HepG2 (cell line): ENCODE data around the gene OPRD1. TPM values are rescaled to one million over a fixed set of nuclear protein-coding genes. Genes with fewer than 3 reads are reported as not detected.

Source experiments
- ATAC-seq: fragments of 200-7000 bp; cut with Tn5 transposase; 3 replicates; pipeline ENCODE4 v1.9.1; 2020; ENCODE audit warnings: mild to moderate bottlenecking, moderate library complexity
- BruUV-seq: library from RNA; stranded (reverse); fragments of 400-500 nt; replicated peaks from 2 replicates; lab custom pipeline; 2021; lab: Mats Ljungman, UMichigan
- CTCF ChIA-PET: fragments of 300-600 bp; formaldehyde crosslinking; extraction: SDS; loops from one replicate; lab custom pipeline; 2021; ENCODE audit warnings: low total read pairs, inconsistent platforms, low intra/inter-chr PET ratio; lab: Yijun Ruan, JAX
- POLR2A ChIA-PET: fragments of 350-600 bp; sonication (Branson Sonifier 250); formaldehyde crosslinking; loops from one replicate; lab custom pipeline; 2020; ENCODE audit warnings: antibody characterized with exemption, inconsistent platforms; lab: Yijun Ruan, JAX
- DNase-seq: peaks from one replicate; pipeline ENCODE4 v3.0.0-alpha.2; 2015; ENCODE audit warnings: low spot score
- FAIRE-seq: peaks from 3 replicates; lab custom pipeline; 2011; peaks lifted over from hg19 to GRCh38; lab: Jason Lieb, UNC
- H2AFZ ChIP-seq: one replicate; pipeline ENCODE4 v1.6.1; 2011; ENCODE audit warnings: low read length, inconsistent platforms
- H3K27ac ChIP-seq: fragments of 300-600 bp; 3 replicates; pipeline ENCODE4 v1.8.0; 2011; ENCODE audit warnings: mixed run types, mild to moderate bottlenecking, mixed read lengths, low read length, inconsistent platforms; ENCODE audit not compliant: insufficient read depth; ENCODE audit errors: extremely low read length
- H3K27me3 ChIP-seq, 2 experiments: fragments of 200-600 bp in 1 of 2; 2 replicates in 1 of 2; 3 replicates in 1 of 2; pipeline versions ENCODE4 v1.6.0 to v1.8.0; 2011; ENCODE audit warnings: low read length in 2 of 2, mild to moderate bottlenecking in 2 of 2, moderate library complexity in 2 of 2, inconsistent platforms in 1 of 2; ENCODE audit not compliant: insufficient read depth in 2 of 2, control insufficient read depth in 1 of 2
- H3K36me3 ChIP-seq, 2 experiments: fragments of 200-600 bp in 1 of 2; replicated peaks in 1 of 2; 2 replicates in 1 of 2; 3 replicates in 1 of 2; pipeline versions ENCODE4 v1.5.1 to v1.8.0; 2011; ENCODE audit warnings: low read length in 2 of 2, inconsistent platforms in 1 of 2; ENCODE audit not compliant: insufficient read depth in 2 of 2, control insufficient read depth in 1 of 2
- H3K4me1 ChIP-seq: 2 replicates; pipeline ENCODE4 v1.5.1; 2012; ENCODE audit warnings: low read length, inconsistent platforms; ENCODE audit not compliant: insufficient read depth
- H3K4me2 ChIP-seq: 2 replicates; pipeline ENCODE4 v1.6.0; 2011; ENCODE audit warnings: low read depth, low read length, inconsistent platforms
- H3K4me3 ChIP-seq, 3 experiments: fragments of 200-600 bp in 1 of 3; sonication (generic), shearing (Covaris generic) in 1 of 3; replicated peaks in 1 of 3; 2 replicates each; pipeline ENCODE4 v1.5.1; 2011 to 2016; ENCODE audit warnings: low read length in 3 of 3, inconsistent platforms in 2 of 3, low read depth in 2 of 3, mild to moderate bottlenecking in 2 of 3, control low read depth in 1 of 3, mixed read lengths in 1 of 3; ENCODE audit not compliant: insufficient read depth in 1 of 3
- H3K79me2 ChIP-seq: one replicate; pipeline ENCODE4 v1.6.1; 2011; ENCODE audit warnings: low read length, inconsistent platforms; ENCODE audit not compliant: insufficient read depth
- H3K9ac ChIP-seq: 2 replicates; pipeline ENCODE4 v1.6.0; 2011; ENCODE audit warnings: mild to moderate bottlenecking, low read depth, low read length, inconsistent platforms; ENCODE audit not compliant: insufficient read depth
- H3K9me3 ChIP-seq: 2 replicates; pipeline ENCODE4 v1.5.1; 2012; ENCODE audit warnings: mild to moderate bottlenecking, low read length
- H4K20me1 ChIP-seq: 2 replicates; pipeline ENCODE4 v1.6.0; 2011; ENCODE audit warnings: inconsistent platforms, mild to moderate bottlenecking, low read length, moderate library complexity; ENCODE audit not compliant: insufficient read depth
- DDIT3 ChIP-seq: sonication (generic); formaldehyde crosslinking; IDR thresholded peaks from 2 replicates; pipeline ENCODE4 v1.4.0; 2020; ENCODE audit warnings: mild to moderate bottlenecking, missing genetic modification reagents
- JUND ChIP-seq: sonication (generic); formaldehyde crosslinking; IDR thresholded peaks from 2 replicates; pipeline ENCODE4 v1.8.0; 2022; ENCODE audit warnings: mild to moderate bottlenecking, missing genetic modification reagents
- KDM4B ChIP-seq: sonication (generic); formaldehyde crosslinking; IDR thresholded peaks from 2 replicates; pipeline ENCODE4 v1.4.0; 2020; ENCODE audit warnings: missing genetic modification reagents
- KLF16 ChIP-seq, 2 experiments: sonication (generic) in 1 of 2; formaldehyde crosslinking in 1 of 2; IDR thresholded peaks; 2 replicates each; pipeline versions ENCODE4 v1.6.1 to v1.8.0; 2016 to 2023; ENCODE audit warnings: missing genetic modification reagents in 2 of 2, missing compliant biosample characterization in 1 of 2
- MED1 ChIP-seq: sonication (generic); formaldehyde crosslinking; IDR thresholded peaks from 2 replicates; pipeline ENCODE4 v1.4.0; 2020; ENCODE audit warnings: missing genetic modification reagents
- MLX ChIP-seq: IDR thresholded peaks from 2 replicates; pipeline ENCODE4 v1.6.1; 2016
- NR2F1 ChIP-seq, 2 experiments: fragments of 450-650 bp in 1 of 2; formaldehyde crosslinking in 1 of 2; IDR thresholded peaks; 2 replicates each; pipeline versions ENCODE4 v1.5.0 to v1.6.1; 2016 to 2020; ENCODE audit warnings: mild to moderate bottlenecking in 1 of 2, missing compliant biosample characterization in 1 of 2, missing genetic modification reagents in 1 of 2, moderate library complexity in 1 of 2
- RERE ChIP-seq: IDR thresholded peaks from 2 replicates; pipeline ENCODE4 v1.6.1; 2016; ENCODE audit warnings: low read depth, missing genetic modification reagents, missing compliant biosample characterization
- SKI ChIP-seq: fragments of 450-650 bp; IDR thresholded peaks from one replicate; pipeline ENCODE4 v1.6.1; 2018; ENCODE audit warnings: mild to moderate bottlenecking; ENCODE audit not compliant: partially characterized antibody
- SRSF1 ChIP-seq: fragments of 200-400 bp; formaldehyde crosslinking; optimal IDR thresholded peaks from 2 replicates; pipeline ENCODE3; 2017; ENCODE audit warnings: mild to moderate bottlenecking, low read depth, low read length, moderate library complexity
- ZMYM2 ChIP-seq: sonication (generic); formaldehyde crosslinking; IDR thresholded peaks from 2 replicates; pipeline ENCODE4 v1.8.0; 2022; ENCODE audit warnings: mild to moderate bottlenecking, missing genetic modification reagents
- ZNF776 ChIP-seq: sonication (generic); formaldehyde crosslinking; IDR thresholded peaks from 2 replicates; pipeline ENCODE4 v1.4.0; 2020; ENCODE audit warnings: mild to moderate bottlenecking, missing genetic modification reagents
- WGBS: methylation state at CpG from one replicate; pipeline ENCODE4 v1.1.6; 2017; ENCODE audit warnings: low lambda C conversion rate; 5-methylcytosine and 5-hydroxymethylcytosine counted together
- in situ Hi-C: cut with HindIII; loops from 2 replicates; pipeline ENCODE4 v1.10.0; 2017; ENCODE audit warnings: low pct_unique_long_range_greater_than_20kb; ENCODE audit not compliant: extremely low pct_ligation_motif_present
- intact Hi-C: fragments of 100-400 bp; cut with micrococcal nuclease; formaldehyde crosslinking; loops from one replicate; pipeline ENCODE4 v1.10.0; 2022; ENCODE audit not compliant: unreplicated experiment
- polyA plus RNA-seq, 8 experiments: library from polyadenylated mRNA; depleted of rRNA in 3 of 8; stranded (reverse) in 7 of 8; unstranded in 1 of 8; fragments of >200 nt; fragmentation: Illumina TruSeq in 4 of 8; extraction: Trizol in 4 of 8; gene quantifications; 2 replicates each; pipeline versions ENCODE4 v1.2.1 to v1.2.3, GENCODE V29; 2011 to 2016; ENCODE audit warnings: low read depth in 4 of 8, missing spikeins in 1 of 8, mixed read lengths in 1 of 8; ENCODE audit not compliant: insufficient read depth in 1 of 8
- total RNA-seq, 5 experiments: library from RNA; depleted of rRNA; stranded (reverse); fragments of >200 nt; fragmentation: Illumina TruSeq; extraction: Trizol; gene quantifications; 2 replicates each; pipeline ENCODE4 v1.2.3, GENCODE V29; 2016; ENCODE audit warnings: low read depth in 1 of 5

The OPRD1 gene
- total and polyA plus RNA-seq, 2 of the 13 experiments (the other 11 are each of a cell fraction or from before 2014, with no cell fraction given), result 0.02 to 0.03 TPM

- H3K27ac ChIP-seq, result no peak overlapping the region
- H3K4me2 ChIP-seq, result no peak overlapping the region
- DNase-seq, result no peak
- intact Hi-C loops (no loop called here), in situ Hi-C loops (no loop called here)
- TF ChIP-seq JUND (CRISPR knock-in tag), result no peak
- no peaks in the 10 kb centered on the region for H3K9me3 ChIP-seq
- H3K36me3 ChIP-seq, result no peaks in the 10 kb centered on the region
- peaks cover 18% of the 10 kb centered on the region for H3K79me2 ChIP-seq
- no peaks in the 10 kb centered on the region for H3K27me3 ChIP-seq
- H3K4me3 ChIP-seq, result no peak overlapping the region
- peaks cover 2% of the 10 kb centered on the region; the same call in 1 of the 2 replicates for H4K20me1 ChIP-seq
- 97% methylated on average over 8 of the region's 8 CpGs for WGBS
- no peaks in the 10 kb centered on the region for H3K4me1 ChIP-seq
- no peak for ATAC-seq
- BruUV-seq, result no TSS peak
- H3K9ac ChIP-seq, result no peak overlapping the region
- H2AFZ ChIP-seq, result no peak overlapping the region
- FAIRE-seq, result no peak
- ChIA-PET CTCF (no interaction called here), POLR2A (interaction anchor here (1.5 kb wide), 1 partner anchor 8 kb away, joined by 3 read pairs; the partner anchor contains the start of gene EPB41)
These were observed 94.1 kb downstream of the OPRD1 start for GRCh38 chr1:28905921-28906666.

GRCh38 chr1:28909198-28909597 lies 97.2 kb downstream of the OPRD1 start:
- no peaks in the 10 kb centered on the region for H3K9me3 ChIP-seq
- TF ChIP-seq ZMYM2 (CRISPR knock-in tag), result no peak
- TF ChIP-seq MLX (CRISPR knock-in tag), result no peak
- no peak for TF ChIP-seq KDM4B (CRISPR knock-in tag)
- no peak for TF ChIP-seq MED1
- no peak for TF ChIP-seq ZNF776 (CRISPR knock-in tag)
- no peak for TF ChIP-seq NR2F1 (CRISPR knock-in tag; IDR thresholded peaks at IDR 0.05)
- no peak for TF ChIP-seq RERE
- TF ChIP-seq SRSF1, result no peak
- TF ChIP-seq KLF16 (CRISPR knock-in tag; IDR thresholded peaks at IDR 0.05), result no peak
- TF ChIP-seq DDIT3 (CRISPR knock-in tag), result no peak
- no peak for TF ChIP-seq SKI
- H3K36me3 ChIP-seq, result no peaks in the 10 kb centered on the region
- H3K4me3 ChIP-seq, result no peak overlapping the region
- peaks cover 2% of the 10 kb centered on the region for H3K79me2 ChIP-seq
- 97% methylated on average over 2 of the region's 2 CpGs for WGBS
- peaks cover 8% of the 10 kb centered on the region for H3K4me1 ChIP-seq
- ChIA-PET CTCF (no interaction called here), POLR2A (no interaction called here)
- H3K4me2 ChIP-seq, result no peak overlapping the region
- intact Hi-C loops (no loop called here), in situ Hi-C loops (no loop called here)
- DNase-seq, result no peak
- no peak for ATAC-seq
- H3K27ac ChIP-seq, result no peak overlapping the region
- no TSS peak for BruUV-seq
- H2AFZ ChIP-seq, result no peak overlapping the region
- no peak for FAIRE-seq
- H3K9ac ChIP-seq, result no peak overlapping the region
- no peaks in the 10 kb centered on the region for H4K20me1 ChIP-seq
- H3K27me3 ChIP-seq, result no peaks in the 10 kb centered on the region
